GM19025 (cell line): ENCODE results near the gene PCSK2.

Experiments
- ATAC-seq: cut with Tn5 transposase; IDR thresholded peaks from one replicate; pipeline ENCODE4 v1.9.1; 2021; ENCODE audit warnings: mild to moderate bottlenecking, low read depth, moderate library complexity; ENCODE audit not compliant: unreplicated experiment

PCSK2 gene

DNA sequence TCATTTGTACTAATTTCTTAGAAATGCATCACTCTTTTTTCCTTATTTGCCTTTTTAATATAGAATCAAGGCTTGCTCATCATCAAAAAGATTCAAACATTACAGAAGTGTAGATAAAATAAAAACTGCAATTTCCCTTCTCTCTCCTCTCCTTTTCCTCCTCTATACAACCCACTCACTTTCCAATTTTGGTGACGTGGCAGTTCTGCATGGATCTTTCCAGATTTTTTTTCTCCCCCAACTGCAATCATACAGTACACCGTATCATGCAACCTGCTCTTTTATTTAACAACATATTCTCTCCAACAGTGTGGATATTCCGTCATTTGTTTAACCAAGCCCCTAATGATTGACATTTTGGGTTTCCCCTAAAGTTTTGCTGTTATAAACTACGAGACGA is 163.8 kb downstream of the PCSK2 start:
- no peak for ATAC-seq

DNA sequence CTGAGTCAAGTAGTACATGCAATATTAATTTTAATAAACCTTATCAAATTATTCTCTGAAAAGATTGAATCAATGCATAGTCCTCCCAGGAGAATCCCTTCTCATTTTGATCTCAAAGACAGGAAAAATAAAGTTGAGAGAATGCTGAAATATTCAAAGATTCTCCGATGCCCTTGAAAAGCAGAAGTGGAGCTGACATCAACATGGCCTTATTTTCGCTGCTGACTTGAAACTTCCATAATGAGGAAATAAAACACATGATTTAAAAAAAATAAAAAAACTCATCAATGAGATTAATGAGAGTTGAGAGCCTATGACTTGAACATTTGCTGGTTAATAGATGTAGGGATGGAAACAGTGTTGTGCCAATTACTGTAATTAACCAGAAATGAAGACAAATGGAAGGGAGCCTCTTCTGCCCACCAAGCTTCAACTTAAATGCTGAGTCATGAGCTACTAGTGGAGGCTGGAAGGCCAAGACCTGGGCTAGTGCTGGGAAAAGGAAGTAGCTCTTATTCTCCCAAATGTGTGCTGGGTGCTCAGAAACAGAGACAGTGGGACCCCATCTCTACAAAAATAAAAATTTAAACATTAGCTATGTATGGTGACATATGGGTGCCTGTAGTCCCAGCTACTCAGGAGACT is 164.4 kb downstream of the PCSK2 start:
- no peak for ATAC-seq

- ATAC-seq, result no peak
Observed at GRCh38 chr20:17394411-17394810, 167.6 kb downstream of the PCSK2 start.

- no peak for ATAC-seq
Observed at GRCh38 chr20:17395729-17396128, 168.9 kb downstream of the PCSK2 start.

- ATAC-seq, result no peak
Observed at GRCh38 chr20:17399303-17399985, 172.6 kb downstream of the PCSK2 start.

GRCh38 chr20:17403461-17403860 is 176.6 kb downstream of the PCSK2 start:
- ATAC-seq, result no peak

GRCh38 chr20:17406051-17406590 is 179.3 kb downstream of the PCSK2 start:
- ATAC-seq, result no peak

DNA sequence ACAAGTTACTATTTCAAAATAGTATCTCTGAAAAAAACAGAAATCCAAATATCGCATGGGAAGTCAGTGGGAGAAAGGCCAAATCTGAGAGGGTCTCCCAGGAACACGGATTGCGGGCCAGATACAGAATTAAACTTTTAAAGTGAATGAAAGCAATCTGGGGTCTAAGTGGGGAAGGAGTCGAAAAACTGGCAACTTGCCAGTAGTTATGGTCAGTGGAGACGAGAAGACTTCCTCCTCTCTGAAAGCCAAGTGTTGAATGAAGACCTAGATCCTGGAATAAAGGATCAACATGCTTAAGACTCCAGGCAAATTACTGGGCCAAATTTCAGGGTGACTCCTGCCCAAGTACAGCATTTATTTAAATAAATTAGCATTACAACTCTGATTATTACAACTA is 180.7 kb downstream of the PCSK2 start:
- ATAC-seq, result no peak

GRCh38 chr20:17417225-17417624 is 190.4 kb downstream of the PCSK2 start:
- no peak for ATAC-seq

GRCh38 chr20:17418737-17419136 is 191.9 kb downstream of the PCSK2 start:
- ATAC-seq, result no peak

DNA sequence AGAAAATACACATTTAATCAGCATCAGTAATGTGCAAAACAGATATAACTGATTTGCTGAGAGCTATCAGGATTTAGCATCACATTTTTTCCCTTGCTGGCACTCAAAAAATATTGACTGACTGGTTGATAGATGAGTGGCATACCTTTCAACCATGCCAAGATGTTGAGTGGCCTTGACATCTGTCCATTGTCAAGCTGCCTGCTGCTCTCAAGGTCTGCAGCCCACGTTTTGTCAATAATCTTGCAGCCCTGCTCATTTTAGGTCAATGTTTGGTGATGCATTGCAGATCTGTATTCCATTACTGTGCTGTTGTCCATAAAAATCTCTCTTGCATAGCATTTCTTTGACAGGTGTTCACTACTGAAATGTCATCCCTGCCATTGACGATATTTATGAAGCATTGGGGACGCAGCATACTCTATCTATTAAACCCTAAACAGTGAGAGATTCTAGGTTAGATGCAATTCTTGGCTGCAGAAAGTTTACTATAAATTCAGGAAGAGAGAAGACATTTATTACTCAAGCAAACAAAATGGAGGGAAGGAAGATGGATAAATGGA is 192.7 kb downstream of the PCSK2 start:
- ATAC-seq, result no peak

DNA sequence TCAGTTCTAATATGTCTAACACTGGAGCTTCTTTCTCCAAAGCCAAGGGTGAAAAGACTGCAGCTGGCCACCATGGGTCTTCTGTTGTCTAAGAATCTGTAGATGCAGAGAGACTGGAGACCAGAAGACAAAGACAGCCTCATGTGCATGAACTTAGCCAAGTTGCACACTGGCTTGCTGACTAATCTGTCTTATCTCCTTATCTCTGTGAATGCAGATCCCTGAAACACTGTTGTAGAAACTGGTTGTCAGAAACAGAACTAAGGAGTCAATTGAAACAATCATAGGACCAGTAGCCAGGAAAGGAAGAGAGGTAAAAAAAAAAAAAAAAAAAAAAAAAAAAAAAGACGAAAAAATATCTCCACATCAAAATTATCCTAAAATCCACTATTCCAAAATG is 194.7 kb downstream of the PCSK2 start:
- no peak for ATAC-seq

GRCh38 chr20:17423782-17424181 is 196.9 kb downstream of the PCSK2 start:
- no peak for ATAC-seq

DNA sequence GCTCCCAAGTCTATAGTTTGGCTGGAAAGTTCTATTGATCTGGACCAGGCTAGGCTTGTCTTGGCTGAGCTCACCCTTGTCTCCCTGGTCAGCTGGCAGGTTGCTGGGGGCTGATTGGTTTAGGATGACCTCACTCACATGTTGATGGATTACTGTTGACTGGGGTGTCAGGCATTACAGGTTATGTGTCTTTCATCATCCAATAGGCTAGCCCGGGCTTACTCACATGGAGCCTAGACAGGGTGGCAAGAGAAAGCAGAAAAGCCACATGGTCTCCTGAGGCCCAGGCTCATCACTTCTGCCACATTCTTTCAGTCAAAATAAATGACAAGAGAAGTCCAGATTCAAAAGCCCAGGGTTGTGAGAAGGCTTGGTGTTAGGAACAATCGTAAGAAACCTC is 200.8 kb downstream of the PCSK2 start:
- no peak for ATAC-seq

DNA sequence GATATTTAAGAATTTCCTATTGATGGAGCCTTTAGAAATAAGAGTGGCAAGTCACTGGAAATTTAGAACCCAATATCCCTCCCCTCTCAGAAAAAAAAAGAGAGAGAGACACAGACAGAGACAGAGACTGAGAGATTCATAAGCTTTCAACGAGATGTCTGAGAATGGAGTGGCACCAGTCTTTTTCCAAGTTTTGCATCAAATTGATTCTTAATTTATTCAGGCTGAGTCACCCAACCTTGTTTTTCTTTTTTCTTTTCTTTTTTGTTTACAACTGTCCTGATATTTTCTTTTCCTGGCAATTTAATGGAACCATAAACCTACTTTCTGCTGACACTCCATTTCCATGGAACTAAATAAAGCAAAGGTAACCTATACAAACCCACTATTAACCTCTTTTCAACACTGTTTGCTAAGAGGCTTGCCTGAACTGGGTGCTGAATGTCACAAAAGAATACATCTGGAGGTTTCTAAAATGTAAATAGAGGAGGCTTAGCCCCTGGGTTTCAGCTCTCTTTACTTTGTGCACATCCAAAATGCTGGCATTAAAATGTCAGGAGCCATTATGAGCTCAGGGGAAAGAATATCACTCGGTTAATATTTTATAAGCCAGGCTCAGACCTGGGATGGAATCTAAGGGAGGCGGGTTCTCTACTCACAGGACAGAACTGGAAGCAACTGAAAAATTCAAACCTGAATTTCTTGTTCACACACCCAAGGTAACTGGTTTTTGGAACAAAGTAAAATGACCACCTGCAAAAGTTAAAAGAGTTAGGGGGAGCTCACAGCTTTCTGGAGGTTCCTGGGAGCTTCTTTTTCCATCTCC is 203.5 kb downstream of the PCSK2 start:
- ATAC-seq, result no peak

GRCh38 chr20:17431621-17432364 is 205.0 kb downstream of the PCSK2 start:
- no peak for ATAC-seq

GRCh38 chr20:17436664-17437063 is 209.8 kb downstream of the PCSK2 start:
- no peak for ATAC-seq

GRCh38 chr20:17437251-17437650 is 210.4 kb downstream of the PCSK2 start:
- no peak for ATAC-seq

DNA sequence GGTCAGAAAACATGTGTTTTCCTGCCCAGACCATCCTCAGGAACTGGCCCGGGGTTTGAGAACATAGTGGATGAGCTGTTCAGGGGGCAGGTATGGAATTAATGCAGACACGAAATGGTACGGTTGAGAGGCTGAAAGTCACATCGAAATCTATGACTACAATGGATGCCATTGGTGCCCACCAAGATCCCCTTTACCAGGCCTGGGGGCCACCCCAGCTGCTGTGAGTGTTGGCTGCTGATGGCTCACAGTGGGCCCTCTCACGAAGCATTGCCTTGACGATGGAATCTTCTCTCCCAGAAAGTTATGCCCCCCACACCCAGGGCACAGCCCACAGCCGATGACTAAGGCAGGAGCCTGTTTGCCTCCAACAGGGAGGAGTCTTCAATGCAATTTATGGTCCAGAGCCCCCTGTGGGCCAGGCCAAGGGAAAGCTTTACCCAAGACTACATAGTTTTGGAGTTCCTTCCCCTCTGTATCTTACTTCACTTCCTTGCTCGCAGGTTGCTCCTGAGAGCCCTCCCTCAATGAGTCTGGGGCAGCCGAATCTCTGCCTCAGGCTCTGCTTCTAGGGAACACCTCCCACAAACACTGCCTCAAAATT is 211.7 kb downstream of the PCSK2 start:
- ATAC-seq, result no peak
